ENCODE results near the gene ELP6. TPM values are rescaled to one million over a fixed set of nuclear protein-coding genes. Genes with fewer than 3 reads are reported as not detected.

Gene ELP6
- total and polyA plus RNA-seq, 2 experiments from 2014 or later = 33.7 to 41.6 TPM

DNA sequence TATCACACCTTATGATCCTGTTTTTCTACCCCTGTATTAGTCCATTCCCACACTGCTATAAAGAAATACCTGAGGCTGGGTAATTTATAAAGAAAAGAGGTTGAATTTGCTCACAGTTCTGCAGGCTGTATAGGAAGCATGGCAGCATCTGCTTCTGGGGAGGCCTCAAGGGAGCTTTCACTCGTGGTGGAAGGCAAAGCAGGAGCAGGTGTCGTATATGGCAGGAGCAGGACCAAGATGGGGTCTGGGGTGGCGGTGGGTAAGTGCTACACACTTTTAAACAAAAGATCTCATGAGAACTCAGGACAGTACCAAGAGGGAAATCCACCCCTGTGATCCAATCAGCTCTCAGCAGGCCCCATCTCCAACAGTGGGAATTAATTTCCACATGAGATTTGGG lies 22.3 kb downstream of the ELP6 start:
- Histone ChIP-seq H3K4me1 (ENCODE audit: insufficient read depth) (no peaks in the 10 kb centered on the region), H3K27ac (ENCODE audit: low read depth) (no peak overlapping the region), H3K4me3 (no peak overlapping the region), H3K4me2 (no peak overlapping the region), H4K20me1 (replicated peaks; ENCODE audit: insufficient read depth) (no peaks in the 10 kb centered on the region), H3K27me3 (ENCODE audit: insufficient read depth) (no peaks in the 10 kb centered on the region), H3K36me3 (ENCODE audit: insufficient read depth) (no peaks in the 10 kb centered on the region), H3K79me2 (replicated peaks; ENCODE audit: insufficient read depth) (no peaks in the 10 kb centered on the region), H3F3A (replicated peaks; ENCODE audit: low read depth) (no peaks in the 10 kb centered on the region), H3K9me2 (ENCODE audit: insufficient read depth) (no peaks in the 10 kb centered on the region), H2AFZ (no peak overlapping the region)
- Mint-ChIP-seq H3K9me3 (no peaks in the 10 kb centered on the region), H3K4me1 (peaks cover 3% of the 10 kb centered on the region; the same call in 1 of the 3 replicates), H3K27ac (no peak overlapping the region), H3K36me3 (ENCODE audit: low read depth) (peaks cover 33% of the 10 kb centered on the region), H3K4me3 (no peak overlapping the region), H3K27me3 (ENCODE audit: insufficient read depth, low read depth, poor library complexity) (peaks cover 6% of the 10 kb centered on the region)
- TF ChIP-seq ZNF331 (CRISPR knock-in tag; IDR thresholded peaks at IDR 0.05; ENCODE audit: low read depth) = no peak
- TF ChIP-seq POLR2AphosphoS5 (IDR thresholded peaks at IDR 0.05; ENCODE audit: low read depth) = no peak
- no peak for TF ChIP-seq CREB1 (CRISPR knock-in tag; IDR thresholded peaks at IDR 0.05; ENCODE audit: low read depth)
- TF ChIP-seq, protein P1, sequence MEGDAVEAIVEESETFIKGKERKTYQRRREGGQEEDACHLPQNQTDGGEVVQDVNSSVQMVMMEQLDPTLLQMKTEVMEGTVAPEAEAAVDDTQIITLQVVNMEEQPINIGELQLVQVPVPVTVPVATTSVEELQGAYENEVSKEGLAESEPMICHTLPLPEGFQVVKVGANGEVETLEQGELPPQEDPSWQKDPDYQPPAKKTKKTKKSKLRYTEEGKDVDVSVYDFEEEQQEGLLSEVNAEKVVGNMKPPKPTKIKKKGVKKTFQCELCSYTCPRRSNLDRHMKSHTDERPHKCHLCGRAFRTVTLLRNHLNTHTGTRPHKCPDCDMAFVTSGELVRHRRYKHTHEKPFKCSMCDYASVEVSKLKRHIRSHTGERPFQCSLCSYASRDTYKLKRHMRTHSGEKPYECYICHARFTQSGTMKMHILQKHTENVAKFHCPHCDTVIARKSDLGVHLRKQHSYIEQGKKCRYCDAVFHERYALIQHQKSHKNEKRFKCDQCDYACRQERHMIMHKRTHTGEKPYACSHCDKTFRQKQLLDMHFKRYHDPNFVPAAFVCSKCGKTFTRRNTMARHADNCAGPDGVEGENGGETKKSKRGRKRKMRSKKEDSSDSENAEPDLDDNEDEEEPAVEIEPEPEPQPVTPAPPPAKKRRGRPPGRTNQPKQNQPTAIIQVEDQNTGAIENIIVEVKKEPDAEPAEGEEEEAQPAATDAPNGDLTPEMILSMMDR (conservative IDR thresholded peaks at IDR 0.05; ENCODE audit: low read depth in 2 of 2) = no peak
- no peak for TF ChIP-seq STAT1 (IDR thresholded peaks at IDR 0.05; ENCODE audit: unreplicated experiment)
- TF ChIP-seq EZH2 (IDR thresholded peaks at IDR 0.05; ENCODE audit: low read depth, unreplicated experiment) = no peak
- TF ChIP-seq, protein P2, sequence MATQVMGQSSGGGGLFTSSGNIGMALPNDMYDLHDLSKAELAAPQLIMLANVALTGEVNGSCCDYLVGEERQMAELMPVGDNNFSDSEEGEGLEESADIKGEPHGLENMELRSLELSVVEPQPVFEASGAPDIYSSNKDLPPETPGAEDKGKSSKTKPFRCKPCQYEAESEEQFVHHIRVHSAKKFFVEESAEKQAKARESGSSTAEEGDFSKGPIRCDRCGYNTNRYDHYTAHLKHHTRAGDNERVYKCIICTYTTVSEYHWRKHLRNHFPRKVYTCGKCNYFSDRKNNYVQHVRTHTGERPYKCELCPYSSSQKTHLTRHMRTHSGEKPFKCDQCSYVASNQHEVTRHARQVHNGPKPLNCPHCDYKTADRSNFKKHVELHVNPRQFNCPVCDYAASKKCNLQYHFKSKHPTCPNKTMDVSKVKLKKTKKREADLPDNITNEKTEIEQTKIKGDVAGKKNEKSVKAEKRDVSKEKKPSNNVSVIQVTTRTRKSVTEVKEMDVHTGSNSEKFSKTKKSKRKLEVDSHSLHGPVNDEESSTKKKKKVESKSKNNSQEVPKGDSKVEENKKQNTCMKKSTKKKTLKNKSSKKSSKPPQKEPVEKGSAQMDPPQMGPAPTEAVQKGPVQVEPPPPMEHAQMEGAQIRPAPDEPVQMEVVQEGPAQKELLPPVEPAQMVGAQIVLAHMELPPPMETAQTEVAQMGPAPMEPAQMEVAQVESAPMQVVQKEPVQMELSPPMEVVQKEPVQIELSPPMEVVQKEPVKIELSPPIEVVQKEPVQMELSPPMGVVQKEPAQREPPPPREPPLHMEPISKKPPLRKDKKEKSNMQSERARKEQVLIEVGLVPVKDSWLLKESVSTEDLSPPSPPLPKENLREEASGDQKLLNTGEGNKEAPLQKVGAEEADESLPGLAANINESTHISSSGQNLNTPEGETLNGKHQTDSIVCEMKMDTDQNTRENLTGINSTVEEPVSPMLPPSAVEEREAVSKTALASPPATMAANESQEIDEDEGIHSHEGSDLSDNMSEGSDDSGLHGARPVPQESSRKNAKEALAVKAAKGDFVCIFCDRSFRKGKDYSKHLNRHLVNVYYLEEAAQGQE (IDR thresholded peaks at IDR 0.05; ENCODE audit: unreplicated experiment) = no peak
- no peak for TF ChIP-seq JUNB (IDR thresholded peaks at IDR 0.05; ENCODE audit: unreplicated experiment)
- no peak for TF ChIP-seq ZNF462 (CRISPR knock-in tag; IDR thresholded peaks at IDR 0.05)
- TF ChIP-seq ZNF114 (CRISPR knock-in tag; IDR thresholded peaks at IDR 0.05) = no peak
- ATAC-seq (no peak), DNase-seq (ENCODE audit: low spot score) (no peak)

Measured in GM23338 (cell line).